GM10248 (cell line): ENCODE data around the gene OLFM2.
"Not testable (repeated sequence)": the region's sequence is repeated elsewhere in the genome, so short reads cannot be mapped to it uniquely, and the experiment has no call there.

Source experiments
- CTCF ChIA-PET: fragments of 300-600 bp; sonication (Branson Sonifier 250); formaldehyde crosslinking; extraction: SDS; loops from one replicate; lab custom pipeline; 2021; ENCODE audit warnings: antibody characterized with exemption; lab: Yijun Ruan, JAX
- POLR2A ChIA-PET: fragments of 350-650 bp; sonication (Branson Sonifier 250); formaldehyde crosslinking; extraction: SDS; loops from one replicate; lab custom pipeline; 2020; ENCODE audit warnings: antibody characterized with exemption; lab: Yijun Ruan, JAX
- DNase-seq: peaks from one replicate; pipeline ENCODE4 v3.0.0; 2012; ENCODE audit errors: extremely low spot score
- TF ChIP-seq, protein P1 (sequence below): IDR thresholded peaks from 2 replicates; pipeline ENCODE4 v1.5.1; 2012; ENCODE audit warnings: mild to moderate bottlenecking, low read depth; ENCODE audit errors: extremely low read depth, missing control alignments, control extremely low read depth

The OLFM2 gene

DNA sequence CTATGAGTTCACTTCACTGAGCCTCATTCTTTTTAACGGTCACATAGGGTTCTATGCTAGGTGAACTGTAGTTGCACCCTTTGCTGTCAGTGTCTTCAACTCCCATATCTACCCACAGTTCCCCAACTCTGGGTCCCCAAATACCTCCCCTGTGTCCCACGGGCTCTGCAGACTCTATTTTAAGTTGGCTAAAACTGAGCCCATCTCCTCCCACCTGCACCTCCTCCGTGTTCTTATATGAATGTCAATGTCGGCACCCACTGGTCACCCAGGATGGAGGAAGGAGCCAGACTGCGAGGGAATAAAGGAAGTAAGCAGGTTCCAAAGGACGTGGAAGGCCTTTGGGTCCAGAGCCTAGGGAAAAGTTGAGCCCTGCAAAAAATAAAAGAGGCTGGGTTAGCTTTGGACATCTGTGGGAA lies 102.0 kb downstream of the OLFM2 start:
- no peak for DNase-seq
- CTCF ChIA-PET: no interaction called here
- TF ChIP-seq, protein P1, sequence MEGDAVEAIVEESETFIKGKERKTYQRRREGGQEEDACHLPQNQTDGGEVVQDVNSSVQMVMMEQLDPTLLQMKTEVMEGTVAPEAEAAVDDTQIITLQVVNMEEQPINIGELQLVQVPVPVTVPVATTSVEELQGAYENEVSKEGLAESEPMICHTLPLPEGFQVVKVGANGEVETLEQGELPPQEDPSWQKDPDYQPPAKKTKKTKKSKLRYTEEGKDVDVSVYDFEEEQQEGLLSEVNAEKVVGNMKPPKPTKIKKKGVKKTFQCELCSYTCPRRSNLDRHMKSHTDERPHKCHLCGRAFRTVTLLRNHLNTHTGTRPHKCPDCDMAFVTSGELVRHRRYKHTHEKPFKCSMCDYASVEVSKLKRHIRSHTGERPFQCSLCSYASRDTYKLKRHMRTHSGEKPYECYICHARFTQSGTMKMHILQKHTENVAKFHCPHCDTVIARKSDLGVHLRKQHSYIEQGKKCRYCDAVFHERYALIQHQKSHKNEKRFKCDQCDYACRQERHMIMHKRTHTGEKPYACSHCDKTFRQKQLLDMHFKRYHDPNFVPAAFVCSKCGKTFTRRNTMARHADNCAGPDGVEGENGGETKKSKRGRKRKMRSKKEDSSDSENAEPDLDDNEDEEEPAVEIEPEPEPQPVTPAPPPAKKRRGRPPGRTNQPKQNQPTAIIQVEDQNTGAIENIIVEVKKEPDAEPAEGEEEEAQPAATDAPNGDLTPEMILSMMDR: no peak
- POLR2A ChIA-PET: no interaction called here

GRCh38 chr19:9828551-9829063 lies 107.7 kb downstream of the OLFM2 start:
- TF ChIP-seq, protein P1: no peak
- ChIA-PET CTCF (interaction anchor here (0.9 kb wide), 1 partner anchor 11 kb away, joined by 3 read pairs; no protein-coding TSS in a partner anchor), POLR2A (no interaction called here)
- DNase-seq: no peak

GRCh38 chr19:9827289-9828238 lies 108.8 kb downstream of the OLFM2 start, which contains the start of gene UBL5:
TSS of gene UBL5 (plus strand) at chr19:9827918. CDS start at chr19:9828338, 420 bp downstream.
- TF ChIP-seq, protein P1: no peak
- peak; percentile 95 for DNase-seq
- POLR2A ChIA-PET: interaction anchor here (0.6 kb wide), 2 partner anchors 395 to 695 kb away, joined by 5 to 8 read pairs; no protein-coding TSS in a partner anchor
- CTCF ChIA-PET: interaction anchor here (0.6 to 1.2 kb wide), 5 partner anchors 8 to 623 kb away, joined by 3 to 5 read pairs (median 3); partner anchors contain the start of gene PIN1

GRCh38 chr19:9823816-9824215 lies 112.5 kb downstream of the OLFM2 start:
- POLR2A ChIA-PET: no interaction called here
- CTCF ChIA-PET: no interaction called here
- no peak for DNase-seq
- TF ChIP-seq, protein P1: no peak

DNA sequence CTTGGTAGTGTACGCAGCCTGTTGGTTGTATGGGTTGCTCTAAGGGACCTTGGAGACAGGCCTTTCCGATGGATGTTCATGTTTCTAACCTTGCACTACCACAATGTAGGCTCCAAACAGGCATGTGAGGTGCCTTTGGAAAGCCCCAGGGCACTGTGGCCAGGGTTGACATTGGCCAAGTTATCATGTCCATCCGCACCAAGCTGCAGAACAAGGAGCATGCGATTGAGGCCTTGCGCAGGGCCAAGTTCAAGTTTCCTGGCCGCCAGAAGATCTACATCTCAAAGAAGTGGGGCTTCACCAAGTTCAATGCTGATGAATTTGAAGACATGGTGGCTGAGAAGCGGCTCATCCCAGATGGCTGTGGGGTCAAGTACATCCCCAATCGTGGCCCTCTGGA lies 116.3 kb downstream of the OLFM2 start:
- DNase-seq, POLR2A ChIA-PET, CTCF ChIA-PET: not testable (repeated sequence)

DNA sequence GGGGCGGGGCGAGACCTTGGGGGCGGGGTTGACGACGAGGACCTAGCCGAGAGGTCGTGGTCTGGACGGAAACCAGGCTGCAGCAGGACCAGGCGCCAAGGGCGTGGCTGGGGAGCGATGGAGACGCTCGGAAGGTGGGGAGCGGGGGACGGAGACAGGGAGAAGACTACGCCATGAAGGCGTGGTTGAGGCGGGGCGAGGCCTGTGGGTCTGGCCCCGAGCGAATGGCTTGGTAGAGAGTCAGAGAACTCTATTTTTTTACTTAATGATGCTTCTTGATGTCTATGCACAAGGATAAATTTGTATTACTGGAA lies 116.8 kb downstream of the OLFM2 start:
- TF ChIP-seq, protein P1: no peak
- POLR2A ChIA-PET: interaction anchor here (0.8 kb wide), 1 partner anchor 20 kb away, joined by 9 read pairs; no protein-coding TSS in a partner anchor
- CTCF ChIA-PET: interaction anchor here (2.0 kb wide), 1 partner anchor 194 kb away, joined by 4 read pairs; no protein-coding TSS in a partner anchor
- DNase-seq: no peak
